Tibial nerve (tissue), 4 donors: ENCODE data around the gene DNA2. TPM values are rescaled to one million over a fixed set of nuclear protein-coding genes. Genes with fewer than 3 reads are reported as not detected.
A peak's percentile ranks its signal among the peaks of the same experiment; 100 is the strongest.

Experiments used
- DNase-seq, 2 donors: peaks; one replicate each; pipeline ENCODE4 v3.0.0-alpha.2; 2019; ENCODE audit warnings: low spot score in 2 of 2
- H3K27ac ChIP-seq, 4 donors: fragments of 200-600 bp; sonication (generic) in 3 of 4; one replicate each; pipeline ENCODE4 v1.5.1; 2017 to 2019; ENCODE audit warnings: mild to moderate bottlenecking in 1 of 4
- H3K27me3 ChIP-seq, 2 donors: fragments of 200-600 bp; sonication (generic) in 1 of 2; one replicate each; pipeline versions ENCODE4 v1.5.1 to v1.6.0; 2017 to 2019
- H3K36me3 ChIP-seq, 3 donors: fragments of 200-600 bp; sonication (generic); one replicate each; pipeline ENCODE4 v1.5.1; 2018 to 2019
- H3K4me1 ChIP-seq, 4 donors: fragments of 200-600 bp; sonication (generic) in 3 of 4; one replicate each; pipeline ENCODE4 v1.5.1; 2017 to 2019
- H3K4me3 ChIP-seq, 4 donors: fragments of 200-600 bp; sonication (generic) in 3 of 4; one replicate each; pipeline ENCODE4 v1.5.1; 2017 to 2019; ENCODE audit warnings: mild to moderate bottlenecking in 1 of 4, moderate library complexity in 1 of 4
- H3K9me3 ChIP-seq, 4 donors: fragments of 200-600 bp; sonication (generic) in 3 of 4; one replicate each; pipeline ENCODE4 v1.5.1; 2017 to 2019
- CTCF ChIP-seq, 5 experiments: fragments of 200-600 bp in 3 of 5; fragments of 450-650 bp in 2 of 5; sonication (generic) in 3 of 5; IDR thresholded peaks; one replicate each; pipeline ENCODE4 v1.5.1; 2016 to 2019; ENCODE audit warnings: antibody characterized with exemption in 5 of 5, mild to moderate bottlenecking in 3 of 5, moderate library complexity in 2 of 5
- EP300 ChIP-seq, 2 donors: sonication (generic); formaldehyde crosslinking; IDR thresholded peaks; one replicate each; pipeline ENCODE4 v1.6.1; 2017; ENCODE audit warnings: antibody characterized with exemption in 2 of 2, mild to moderate bottlenecking in 1 of 2
- POLR2A ChIP-seq, 2 donors: fragments of 450-650 bp; IDR thresholded peaks; one replicate each; pipeline ENCODE4 v1.6.1; 2017; ENCODE audit warnings: antibody characterized with exemption in 2 of 2, mild to moderate bottlenecking in 2 of 2, moderate library complexity in 2 of 2
- WGBS, 2 donors: methylation state at CpG; one replicate each; pipeline ENCODE4 v1.1.5; 2018; 5-methylcytosine and 5-hydroxymethylcytosine counted together
- total RNA-seq, 4 donors: library from RNA; depleted of rRNA; stranded (reverse); fragments of >200 nt; gene quantifications; one replicate each; pipeline ENCODE4 v1.1.0, GENCODE V29; 2016

Gene DNA2
- total RNA-seq, 4 donors from 2014 or later, result 1.3 to 11.9 (median 6.0) TPM

- H3K36me3 ChIP-seq, result peaks cover 4 to 96% (median 6%) of the 10 kb centered on the region in 3 donors
- no peak overlapping the region for H3K27ac ChIP-seq
- H3K4me1 ChIP-seq, result no peaks in the 10 kb centered on the region
- WGBS, 2 donors, result 79 to 83% methylated on average over 2 of the region's 2 CpGs
- no peak for DNase-seq
- TF ChIP-seq EP300 (IDR thresholded peaks at IDR 0.05), result no peak
- no peak for TF ChIP-seq CTCF (IDR thresholded peaks at IDR 0.05)
- TF ChIP-seq POLR2A (IDR thresholded peaks at IDR 0.05), result no peak
- no peak overlapping the region for H3K4me3 ChIP-seq
- H3K27me3 ChIP-seq, result no peaks in the 10 kb centered on the region
- H3K9me3 ChIP-seq, result no peaks in the 10 kb centered on the region
Observed at GRCh38 chr10:68492118-68492517, 20.3 kb upstream of the DNA2 start.

- no peak overlapping the region for H3K4me3 ChIP-seq
- DNase-seq, result no peak
- H3K27ac ChIP-seq, result no peak overlapping the region
- H3K9me3 ChIP-seq, result no peaks in the 10 kb centered on the region
- H3K27me3 ChIP-seq, result no peaks in the 10 kb centered on the region
- TF ChIP-seq POLR2A (IDR thresholded peaks at IDR 0.05) (no peak), EP300 (IDR thresholded peaks at IDR 0.05) (no peak), CTCF (IDR thresholded peaks at IDR 0.05) (no peak)
- peaks cover 4 to 99% (median 6%) of the 10 kb centered on the region in 3 donors for H3K36me3 ChIP-seq
- WGBS, 2 donors, result 87 to 90% methylated on average over 3 of the region's 3 CpGs
- no peaks in the 10 kb centered on the region for H3K4me1 ChIP-seq
Observed at GRCh38 chr10:68489919-68490318, 18.1 kb upstream of the DNA2 start.

- 56 to 58% methylated on average over 3 of the region's 3 CpGs for WGBS, 2 donors
- no peaks in the 10 kb centered on the region for H3K9me3 ChIP-seq
- H3K27me3 ChIP-seq, result no peaks in the 10 kb centered on the region
- no peak for DNase-seq
- H3K4me3 ChIP-seq, result no peak overlapping the region
- H3K4me1 ChIP-seq, result peaks cover 0 to 16% (median 6%) of the 10 kb centered on the region in 4 donors
- H3K36me3 ChIP-seq, result peaks cover 0 to 10% (median 0%) of the 10 kb centered on the region in 3 donors
- TF ChIP-seq POLR2A (IDR thresholded peaks at IDR 0.05), result no peak
- no peak for TF ChIP-seq CTCF (IDR thresholded peaks at IDR 0.05)
- no peak for TF ChIP-seq EP300 (IDR thresholded peaks at IDR 0.05)
- H3K27ac ChIP-seq, result no peak overlapping the region
Observed at GRCh38 chr10:68474021-68474420, 2.2 kb upstream of the DNA2 start.

GRCh38 chr10:68471063-68471585 lies 649 bp downstream of the DNA2 start:
- no peaks in the 10 kb centered on the region for H3K27me3 ChIP-seq
- no peaks in the 10 kb centered on the region for H3K9me3 ChIP-seq
- no peak for DNase-seq
- H3K36me3 ChIP-seq, result peaks cover 0 to 5% (median 0%) of the 10 kb centered on the region in 3 donors
- H3K27ac ChIP-seq, result peak overlapping the region in 2 of 4 donors; percentile 40 to 77
- H3K4me1 ChIP-seq, result peaks cover 0 to 16% (median 6%) of the 10 kb centered on the region in 4 donors
- H3K4me3 ChIP-seq, result peak overlapping the region; percentile 46 to 72 (median 62)
- WGBS, 2 donors, result 1% methylated on average over 14 of the region's 14 CpGs
- TF ChIP-seq EP300 (IDR thresholded peaks at IDR 0.05) (no peak), CTCF (IDR thresholded peaks at IDR 0.05) (no peak), POLR2A (IDR thresholded peaks at IDR 0.05) (no peak)

GRCh38 chr10:68470300-68470699 lies 1.5 kb downstream of the DNA2 start:
- 34 to 38% methylated on average over 6 of the region's 6 CpGs for WGBS, 2 donors
- no peak overlapping the region for H3K27ac ChIP-seq
- TF ChIP-seq POLR2A (IDR thresholded peaks at IDR 0.05) (no peak), EP300 (IDR thresholded peaks at IDR 0.05) (no peak), CTCF (IDR thresholded peaks at IDR 0.05) (no peak)
- no peak overlapping the region for H3K4me3 ChIP-seq
- no peak for DNase-seq
- peaks cover 0 to 16% (median 6%) of the 10 kb centered on the region in 4 donors for H3K4me1 ChIP-seq
- no peaks in the 10 kb centered on the region for H3K27me3 ChIP-seq
- H3K9me3 ChIP-seq, result no peaks in the 10 kb centered on the region
- peaks cover 0 to 5% (median 0%) of the 10 kb centered on the region in 3 donors for H3K36me3 ChIP-seq
